Spleen (tissue), 7 donors: ENCODE results near the gene SLAIN2.
"Not testable (repeated sequence)": the region's sequence is repeated elsewhere in the genome, so short reads cannot be mapped to it uniquely, and the experiment has no call there.

ENCODE experiments used
- POLR2A ChIP-seq, 3 donors: fragments of 450-650 bp; IDR thresholded peaks; one replicate each; pipeline ENCODE4 v1.5.1; 2017; ENCODE audit warnings: antibody characterized with exemption in 3 of 3, mild to moderate bottlenecking in 1 of 3
- POLR2AphosphoS5 ChIP-seq, 3 donors: sonication (generic); formaldehyde crosslinking; IDR thresholded peaks; one replicate each; pipeline ENCODE4 v1.5.1; 2017; ENCODE audit warnings: antibody characterized with exemption in 3 of 3
- TF ChIP-seq, protein P1 (sequence below), 11 experiments: fragments of 200-600 bp in 7 of 11; fragments of 450-650 bp in 4 of 11; sonication (generic) in 4 of 11; IDR thresholded peaks in 8 of 11; conservative IDR thresholded peaks in 3 of 11; 1 replicate in 7 of 11; 2 replicates in 4 of 11; pipeline versions ENCODE4 v1.4.0 to v1.8.0; 2016 to 2021; ENCODE audit warnings: antibody characterized with exemption in 11 of 11, inconsistent platforms in 4 of 11, mild to moderate bottlenecking in 1 of 11
- donor health status: DM: no; HTN: no; CAD: no; lungs with moderate emphysema.
- donor health status: DM: no; HTN: no; CAD: no.
- donor health status: DM: no; HTN: no; CAD: no.

DNA sequence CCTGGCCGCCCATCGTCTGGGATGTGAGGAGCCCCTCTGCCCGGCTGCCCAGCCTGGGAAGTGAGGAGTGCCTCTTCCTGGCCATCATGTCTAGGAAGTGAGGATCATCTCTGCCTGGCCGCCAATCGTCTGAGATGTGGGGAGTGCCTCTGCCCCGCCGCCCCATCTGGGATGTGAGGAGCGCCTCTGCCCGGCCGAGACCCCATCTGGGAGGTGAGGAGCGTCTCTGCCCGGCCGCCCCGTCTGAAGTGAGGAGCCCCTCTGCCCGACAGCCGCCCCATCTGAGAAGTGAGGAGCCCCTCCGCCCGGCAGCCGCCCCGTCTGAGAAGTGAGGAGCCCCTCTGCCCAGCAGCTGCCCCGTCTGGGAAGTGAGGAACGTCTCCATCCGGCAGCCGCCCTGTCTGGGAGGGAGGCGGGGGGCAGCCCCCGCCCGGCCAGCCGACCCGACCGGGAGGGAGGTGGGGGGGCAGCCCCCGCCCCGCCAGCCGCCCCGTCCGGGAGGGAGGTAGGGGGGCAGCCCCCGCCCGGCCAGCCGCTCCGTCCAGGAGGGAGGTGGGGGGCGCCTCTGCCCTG, 49.0 kb upstream of the SLAIN2 start:
- TF ChIP-seq, protein P1, sequence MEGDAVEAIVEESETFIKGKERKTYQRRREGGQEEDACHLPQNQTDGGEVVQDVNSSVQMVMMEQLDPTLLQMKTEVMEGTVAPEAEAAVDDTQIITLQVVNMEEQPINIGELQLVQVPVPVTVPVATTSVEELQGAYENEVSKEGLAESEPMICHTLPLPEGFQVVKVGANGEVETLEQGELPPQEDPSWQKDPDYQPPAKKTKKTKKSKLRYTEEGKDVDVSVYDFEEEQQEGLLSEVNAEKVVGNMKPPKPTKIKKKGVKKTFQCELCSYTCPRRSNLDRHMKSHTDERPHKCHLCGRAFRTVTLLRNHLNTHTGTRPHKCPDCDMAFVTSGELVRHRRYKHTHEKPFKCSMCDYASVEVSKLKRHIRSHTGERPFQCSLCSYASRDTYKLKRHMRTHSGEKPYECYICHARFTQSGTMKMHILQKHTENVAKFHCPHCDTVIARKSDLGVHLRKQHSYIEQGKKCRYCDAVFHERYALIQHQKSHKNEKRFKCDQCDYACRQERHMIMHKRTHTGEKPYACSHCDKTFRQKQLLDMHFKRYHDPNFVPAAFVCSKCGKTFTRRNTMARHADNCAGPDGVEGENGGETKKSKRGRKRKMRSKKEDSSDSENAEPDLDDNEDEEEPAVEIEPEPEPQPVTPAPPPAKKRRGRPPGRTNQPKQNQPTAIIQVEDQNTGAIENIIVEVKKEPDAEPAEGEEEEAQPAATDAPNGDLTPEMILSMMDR (IDR thresholded peaks at IDR 0.05 in 8 of 11, conservative IDR thresholded peaks at IDR 0.05 in 3 of 11), result not testable (repeated sequence)
- not testable (repeated sequence) for TF ChIP-seq POLR2A, POLR2AphosphoS5 (IDR thresholded peaks at IDR 0.05)
